Choroid plexus epithelial cell (primary cell): ENCODE measurements around the gene C1orf216.
"Not testable (repeated sequence)": the region's sequence is repeated elsewhere in the genome, so short reads cannot be mapped to it uniquely, and the experiment has no call there.

Source experiments
- DNase-seq: peaks from one replicate; pipeline ENCODE4 v3.0.0-alpha.2; 2010; ENCODE audit warnings: low read depth
- H3K4me3 ChIP-seq: 2 replicates; pipeline ENCODE4 v1.5.1; 2011; ENCODE audit warnings: low read depth, mild to moderate bottlenecking, control low read depth, low read length, moderate library complexity
- TF ChIP-seq, protein P1 (sequence below): conservative IDR thresholded peaks from 2 replicates; pipeline ENCODE4 v1.5.1; 2011; ENCODE audit warnings: low read depth, mild to moderate bottlenecking, control low read depth, inconsistent platforms, low read length, moderate library complexity

C1orf216 gene

DNA sequence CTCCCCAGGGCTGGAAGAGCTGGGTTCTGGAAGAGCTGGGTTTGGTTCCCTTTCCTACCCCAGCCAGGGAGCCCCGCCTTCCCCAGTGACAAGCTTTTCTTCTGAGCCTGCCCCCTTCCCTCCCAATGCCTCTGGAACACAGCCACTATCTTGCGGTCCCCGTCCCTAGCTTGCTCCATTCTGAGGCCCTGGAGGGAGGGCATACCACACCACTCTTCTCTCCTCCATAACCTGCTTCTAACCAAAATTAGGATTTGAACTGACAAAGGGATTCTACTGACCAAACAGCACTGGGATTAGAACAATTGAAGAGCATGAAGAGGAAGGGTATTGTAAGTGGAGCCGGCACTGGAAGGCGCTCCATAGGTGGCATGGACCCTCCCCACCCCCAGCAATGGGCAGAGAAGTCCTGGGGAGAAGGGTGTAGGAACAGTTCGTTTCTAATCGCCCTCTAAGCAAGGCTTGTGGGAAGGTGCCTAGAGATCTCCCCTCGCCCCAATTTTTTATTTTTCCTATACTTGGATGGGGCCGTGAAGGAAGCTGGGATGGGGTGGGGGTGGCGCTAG is 690 bp downstream of the C1orf216 start:
- DNase-seq: peak; percentile 73
- TF ChIP-seq, protein P1, sequence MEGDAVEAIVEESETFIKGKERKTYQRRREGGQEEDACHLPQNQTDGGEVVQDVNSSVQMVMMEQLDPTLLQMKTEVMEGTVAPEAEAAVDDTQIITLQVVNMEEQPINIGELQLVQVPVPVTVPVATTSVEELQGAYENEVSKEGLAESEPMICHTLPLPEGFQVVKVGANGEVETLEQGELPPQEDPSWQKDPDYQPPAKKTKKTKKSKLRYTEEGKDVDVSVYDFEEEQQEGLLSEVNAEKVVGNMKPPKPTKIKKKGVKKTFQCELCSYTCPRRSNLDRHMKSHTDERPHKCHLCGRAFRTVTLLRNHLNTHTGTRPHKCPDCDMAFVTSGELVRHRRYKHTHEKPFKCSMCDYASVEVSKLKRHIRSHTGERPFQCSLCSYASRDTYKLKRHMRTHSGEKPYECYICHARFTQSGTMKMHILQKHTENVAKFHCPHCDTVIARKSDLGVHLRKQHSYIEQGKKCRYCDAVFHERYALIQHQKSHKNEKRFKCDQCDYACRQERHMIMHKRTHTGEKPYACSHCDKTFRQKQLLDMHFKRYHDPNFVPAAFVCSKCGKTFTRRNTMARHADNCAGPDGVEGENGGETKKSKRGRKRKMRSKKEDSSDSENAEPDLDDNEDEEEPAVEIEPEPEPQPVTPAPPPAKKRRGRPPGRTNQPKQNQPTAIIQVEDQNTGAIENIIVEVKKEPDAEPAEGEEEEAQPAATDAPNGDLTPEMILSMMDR: no peak
- peak overlapping the region; percentile 89 for H3K4me3 ChIP-seq

DNA sequence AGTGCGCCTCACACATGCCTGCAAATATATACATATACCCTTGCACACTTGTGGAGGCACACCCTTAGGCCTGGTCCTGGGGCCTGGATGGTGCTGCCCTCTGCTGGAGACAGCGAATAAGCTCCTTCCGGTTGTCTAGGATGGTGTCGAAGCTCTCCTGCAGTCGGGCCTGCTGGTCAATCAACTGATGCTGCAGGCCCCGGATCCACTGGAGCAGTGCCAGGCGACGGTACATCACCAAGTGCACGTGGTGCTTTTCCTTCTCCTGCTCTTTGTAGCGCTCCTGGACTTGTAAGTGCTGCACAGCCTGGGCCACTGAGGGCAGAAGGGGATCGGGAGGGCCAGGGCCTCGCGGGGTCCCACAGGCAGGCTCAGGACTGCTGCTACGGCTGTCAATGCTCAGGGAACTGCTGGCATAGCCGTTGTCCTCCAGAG is 3.1 kb downstream of the C1orf216 start:
- TF ChIP-seq, protein P1: peak; percentile 95
- no peak overlapping the region for H3K4me3 ChIP-seq
- DNase-seq: peak; percentile 86

DNA sequence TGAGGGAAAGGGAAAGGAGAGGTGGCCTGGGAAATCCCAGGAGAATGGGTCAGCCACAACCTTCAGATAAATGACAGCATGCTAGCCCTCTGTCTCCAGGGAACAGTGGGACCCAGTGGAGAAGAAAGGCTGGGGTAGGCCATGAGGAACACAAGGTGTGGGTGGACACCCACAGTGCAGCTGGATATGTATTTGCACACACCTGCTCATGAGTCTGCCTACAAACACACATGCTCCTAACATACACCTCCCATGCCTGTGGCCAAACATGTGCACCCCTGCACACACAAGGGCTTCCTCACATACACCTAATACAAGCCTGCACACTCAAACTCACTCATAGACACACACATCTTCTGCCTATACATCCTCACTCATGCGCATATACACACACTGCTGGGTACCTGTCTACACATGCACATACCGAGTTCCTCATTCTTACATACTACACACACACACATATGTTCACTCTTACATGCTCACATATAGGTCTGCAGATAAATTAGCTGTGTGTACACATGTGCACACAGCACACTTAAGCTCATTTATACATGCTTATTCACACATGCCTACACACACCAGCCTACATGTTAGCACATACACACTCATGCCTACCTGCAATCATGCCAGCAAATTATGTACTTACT is 3.6 kb downstream of the C1orf216 start:
- no peak for DNase-seq
- no peak overlapping the region for H3K4me3 ChIP-seq
- TF ChIP-seq, protein P1: no peak

GRCh38 chr1:35711098-35711497 is 7.6 kb downstream of the C1orf216 start:
- DNase-seq, H3K4me3 ChIP-seq: not testable (repeated sequence)

DNA sequence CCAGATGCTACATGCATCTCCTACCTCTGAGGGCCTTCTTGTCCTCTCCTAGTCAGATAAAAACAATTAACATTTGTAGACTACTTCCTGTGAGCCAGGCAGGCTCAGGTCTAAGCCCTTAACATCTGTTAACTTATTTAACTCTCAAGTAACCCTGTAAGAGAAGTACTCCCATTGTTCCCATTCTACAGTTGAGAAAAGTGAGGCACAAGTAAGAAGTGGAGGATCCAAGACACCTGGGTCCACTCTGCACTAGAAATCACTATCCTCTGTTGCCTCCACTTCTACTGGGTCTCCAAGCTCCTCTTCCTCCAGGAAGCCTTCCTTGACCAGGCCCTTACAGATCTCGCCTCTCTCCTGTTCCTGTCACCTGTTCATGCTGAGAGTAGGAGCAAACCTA is 9.7 kb downstream of the C1orf216 start:
- TF ChIP-seq, protein P1: no peak
- H3K4me3 ChIP-seq: no peak overlapping the region
- DNase-seq: no peak

- no peak for DNase-seq
- TF ChIP-seq, protein P1: no peak
- H3K4me3 ChIP-seq: peak overlapping the region; percentile 49
These were observed 10.2 kb downstream of the C1orf216 start for GRCh38 chr1:35708441-35708921.

DNA sequence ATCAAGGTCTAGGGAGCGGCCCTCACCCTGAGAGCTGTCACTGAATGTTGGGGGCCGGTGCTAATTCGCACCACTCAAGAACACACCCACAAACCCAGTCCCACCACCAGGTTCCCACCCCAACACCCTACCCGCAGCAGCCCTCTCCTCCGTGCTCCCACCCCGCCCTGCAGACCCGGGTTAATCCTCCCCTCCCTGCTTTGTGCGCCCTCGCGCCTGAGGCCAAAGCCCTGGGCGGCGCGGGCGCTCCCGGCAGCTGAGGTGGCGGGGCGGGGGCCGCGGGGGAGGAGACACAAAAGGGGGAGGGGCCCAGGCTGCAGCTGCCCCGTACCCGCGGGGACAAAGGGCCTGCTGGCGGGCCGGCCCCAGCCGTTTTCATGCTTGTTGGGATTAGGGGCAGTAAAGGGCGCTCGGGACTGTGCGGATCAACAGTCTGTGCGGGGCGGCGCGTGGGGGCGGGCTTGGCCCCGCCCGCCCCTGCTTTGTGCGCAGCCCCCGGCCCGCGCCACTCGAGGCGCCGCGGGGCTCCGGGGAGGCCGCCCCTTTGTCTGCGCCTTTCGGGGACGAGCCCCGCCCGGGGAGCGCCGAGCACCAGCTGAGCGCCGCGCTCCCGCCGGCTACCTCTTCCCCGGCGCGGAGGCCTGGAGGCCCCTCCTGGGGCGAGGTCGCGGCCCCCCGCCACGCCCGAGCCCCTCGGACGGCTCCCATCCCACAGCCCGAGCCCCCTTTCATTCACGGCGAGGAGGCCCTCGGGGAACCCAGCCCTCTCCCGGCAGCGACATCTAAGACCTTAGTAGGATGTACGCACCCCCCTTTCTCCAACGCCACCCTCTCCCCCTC is 10.9 kb downstream of the C1orf216 start:
- DNase-seq: no peak
- H3K4me3 ChIP-seq: peak overlapping the region; percentile 49
- TF ChIP-seq, protein P1: no peak
